GM21367 (cell line): Measurements from ENCODE around the gene EPB41L3.
"Not testable (repeated sequence)": the region's sequence is repeated elsewhere in the genome, so short reads cannot be mapped to it uniquely, and the experiment has no call there.

ENCODE experiments used
- ATAC-seq: cut with Tn5 transposase; IDR thresholded peaks from one replicate; pipeline ENCODE4 v1.9.1; 2021; ENCODE audit not compliant: unreplicated experiment

The EPB41L3 gene

DNA sequence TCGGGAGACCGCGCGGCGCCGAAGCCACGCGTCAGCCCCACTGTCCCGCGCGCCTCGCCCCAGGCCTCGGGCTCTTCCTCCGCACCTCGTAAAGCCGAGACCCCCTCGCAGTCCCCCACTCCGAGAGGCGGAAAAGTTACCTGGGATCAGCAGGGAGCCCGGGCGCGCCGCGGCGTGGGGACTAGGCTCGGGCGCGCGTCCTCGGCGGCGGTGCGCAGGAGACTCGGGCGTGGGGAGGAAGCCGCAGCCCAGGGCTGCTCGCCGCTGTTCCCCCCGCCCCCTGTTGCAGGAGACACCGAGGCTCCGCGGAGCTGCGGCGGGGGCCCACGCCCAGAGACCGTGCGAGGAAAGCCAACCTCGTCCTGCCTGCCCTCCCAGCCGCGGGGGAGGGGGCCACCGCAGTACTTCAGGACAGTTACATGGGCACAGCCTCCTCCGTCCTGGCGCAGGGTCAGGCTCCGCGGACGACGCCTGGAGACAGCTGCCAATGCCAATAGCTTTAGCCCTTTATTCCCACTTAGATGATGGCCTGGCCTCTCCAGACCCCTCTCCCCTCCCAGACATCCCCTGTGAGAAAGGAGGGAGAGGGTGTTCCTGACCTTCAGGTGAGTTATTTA, at the start of gene EPB41L3:
TSS of gene EPB41L3 (minus strand) at position 225 of the 617 bp plus-strand sequence. CDS start 54,814 bp downstream, outside the sequence.
- no peak for ATAC-seq

DNA sequence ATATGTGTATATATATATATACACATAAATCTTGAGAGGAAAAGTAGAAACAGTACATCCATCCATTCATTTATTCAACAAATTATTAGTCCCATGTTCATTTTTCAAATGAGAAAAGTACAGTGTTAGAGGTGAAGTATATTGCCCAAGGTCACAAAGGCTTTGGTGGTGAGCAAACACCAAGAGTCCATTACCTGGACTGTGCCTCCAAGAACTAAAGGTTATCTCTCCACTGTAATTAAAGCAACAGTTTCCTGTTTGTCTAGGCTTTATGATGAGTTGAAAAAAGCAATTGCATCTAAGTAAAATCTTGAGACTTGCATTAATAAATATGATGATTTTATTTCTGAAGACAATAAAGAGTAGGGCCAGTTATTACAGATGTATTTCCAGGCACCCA, 44.7 kb upstream of the EPB41L3 start:
- ATAC-seq, result no peak

DNA sequence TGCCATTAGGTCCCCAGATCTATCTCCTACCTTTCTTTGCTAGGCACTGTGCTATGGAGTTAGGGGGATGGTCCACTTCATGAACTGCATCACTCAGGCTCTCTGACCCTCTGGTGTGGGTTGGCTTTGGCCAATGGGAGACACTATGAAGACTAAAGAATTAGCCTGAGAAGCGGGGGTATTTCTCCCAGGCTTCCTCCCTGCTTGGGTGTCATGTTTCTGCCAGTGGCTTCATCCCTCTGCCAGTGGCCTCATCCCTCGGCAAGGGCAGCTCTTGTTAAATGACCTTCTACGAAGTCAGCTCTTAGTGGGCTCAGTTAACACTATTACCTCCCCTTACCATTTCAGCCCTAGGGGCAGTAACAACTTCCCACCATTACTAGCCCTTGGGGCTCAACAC, 41.9 kb upstream of the EPB41L3 start:
- no peak for ATAC-seq

DNA sequence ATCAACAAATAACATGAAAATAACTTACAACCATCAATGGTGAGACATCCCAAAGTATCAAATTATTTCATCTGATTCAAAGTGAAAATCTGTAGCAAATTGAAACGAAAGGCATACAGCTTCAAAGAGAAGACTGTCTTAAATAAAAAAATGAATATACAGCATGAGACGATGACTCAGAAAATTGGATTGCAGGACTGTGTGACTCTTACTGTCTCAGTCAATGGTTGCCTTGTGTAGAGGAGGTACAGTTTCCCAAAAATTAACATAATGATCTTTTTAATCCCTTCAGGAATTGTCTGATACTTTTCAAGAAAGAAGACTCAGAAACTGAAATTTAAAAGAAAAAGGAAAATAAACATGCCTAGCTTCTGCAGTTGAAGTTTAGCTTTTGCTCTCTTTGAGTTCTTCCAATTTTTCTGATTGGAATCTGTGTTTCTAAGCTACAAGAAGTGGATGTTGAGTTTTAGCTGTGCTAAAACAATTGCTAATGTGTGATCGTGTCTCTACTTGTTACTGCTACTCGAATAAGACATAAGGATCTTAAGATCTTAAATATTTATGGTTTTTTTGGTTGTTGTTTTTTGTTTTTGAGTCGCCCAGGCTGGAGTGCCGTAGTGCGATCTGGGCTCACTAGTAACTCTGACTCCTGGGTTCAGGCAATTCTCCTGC, 41.1 kb upstream of the EPB41L3 start:
- ATAC-seq, result no peak

DNA sequence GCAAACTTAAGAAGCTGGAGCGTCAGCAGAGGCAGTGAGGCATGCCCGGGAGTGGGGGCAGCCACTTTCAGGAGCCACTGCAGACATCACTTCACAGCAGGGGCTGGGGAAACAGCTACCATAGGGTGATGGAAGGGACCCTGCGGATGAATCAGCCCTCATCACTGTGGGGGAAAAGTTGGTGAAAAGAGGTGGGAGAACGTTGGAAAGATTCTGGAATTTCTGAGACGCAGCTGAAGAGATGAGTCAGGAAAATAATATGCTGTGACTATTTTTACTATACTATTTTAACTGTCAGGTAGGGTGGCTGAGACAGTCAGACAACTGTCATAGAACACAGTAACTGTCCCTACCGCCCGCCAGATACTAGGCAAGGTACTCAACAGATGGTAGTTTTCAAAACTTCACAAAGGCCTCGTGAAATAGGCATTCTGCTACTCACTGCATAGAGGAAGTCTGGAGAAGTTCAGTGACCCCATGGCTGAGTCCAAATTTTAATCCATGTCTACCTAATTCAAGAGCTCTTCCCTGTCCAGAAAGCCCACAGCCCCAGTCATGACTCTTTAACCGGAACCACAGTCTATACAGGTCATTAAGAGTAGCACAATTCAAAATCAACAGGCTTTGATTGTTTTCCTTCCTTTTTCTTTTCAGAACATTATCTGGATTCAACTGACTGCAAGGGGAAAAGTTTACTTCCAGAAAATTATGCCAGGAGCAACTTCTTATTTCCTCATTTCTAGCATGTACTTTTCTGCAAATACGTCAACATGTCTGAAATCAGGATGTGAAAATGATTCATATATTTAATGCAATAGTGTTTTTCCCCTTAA, 39.3 kb upstream of the EPB41L3 start:
- ATAC-seq, result no peak

DNA sequence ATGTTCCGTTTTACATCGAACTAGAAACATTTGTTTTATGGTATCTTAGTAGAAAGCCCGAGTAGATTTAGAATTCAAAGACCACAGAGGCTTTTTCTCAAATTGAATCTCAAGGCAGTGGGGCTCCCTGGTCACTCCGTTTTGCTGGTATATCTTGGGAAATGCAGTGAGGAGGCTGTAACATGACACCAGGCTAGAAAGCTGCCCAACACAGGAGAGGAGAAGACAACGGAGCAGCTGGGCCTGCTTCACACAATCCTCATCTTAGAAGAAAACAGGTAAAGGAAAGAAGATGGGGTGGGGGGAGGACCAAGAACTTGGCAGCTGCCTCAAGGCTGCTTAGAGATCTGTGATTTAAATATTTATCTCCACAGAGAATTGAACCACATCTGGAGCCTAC, 38.3 kb upstream of the EPB41L3 start:
- no peak for ATAC-seq

DNA sequence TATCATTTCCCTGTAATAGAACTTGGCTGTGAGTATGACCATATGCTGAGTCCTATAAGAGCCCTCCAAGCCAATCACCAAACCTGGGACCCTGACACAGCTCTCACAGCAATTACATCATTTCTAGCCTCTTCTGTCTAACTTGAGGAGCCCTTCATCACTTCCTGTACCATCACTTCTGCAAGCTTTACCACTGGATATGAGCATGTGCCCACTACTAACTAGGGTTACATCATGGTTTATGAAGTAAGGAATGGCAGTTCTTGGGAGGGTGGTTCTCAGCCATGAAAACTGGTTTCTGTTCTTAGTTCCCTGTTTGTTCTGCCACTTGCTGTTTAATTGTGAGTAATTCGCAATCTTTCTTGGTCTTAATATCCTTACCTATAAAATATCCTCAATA, 31.0 kb upstream of the EPB41L3 start:
- no peak for ATAC-seq

DNA sequence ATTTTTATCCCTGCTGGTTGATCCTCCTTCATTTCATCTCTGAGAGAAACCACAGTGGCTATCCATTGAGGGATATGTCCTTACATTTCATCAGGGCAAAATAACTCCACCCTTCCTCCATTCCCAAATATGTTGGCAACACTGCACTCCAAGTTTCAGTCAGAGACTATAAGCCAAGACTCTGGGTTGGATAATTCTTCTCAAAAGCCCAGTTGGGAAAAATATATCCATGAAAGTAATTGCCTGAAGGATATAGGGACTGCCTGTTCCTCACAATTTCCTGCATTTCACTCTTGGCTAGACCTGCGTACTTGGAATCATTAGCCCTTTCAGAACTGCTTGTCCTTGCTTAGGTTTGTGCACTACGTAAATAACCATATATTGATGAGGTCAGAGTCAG, 27.9 kb upstream of the EPB41L3 start:
- no peak for ATAC-seq

DNA sequence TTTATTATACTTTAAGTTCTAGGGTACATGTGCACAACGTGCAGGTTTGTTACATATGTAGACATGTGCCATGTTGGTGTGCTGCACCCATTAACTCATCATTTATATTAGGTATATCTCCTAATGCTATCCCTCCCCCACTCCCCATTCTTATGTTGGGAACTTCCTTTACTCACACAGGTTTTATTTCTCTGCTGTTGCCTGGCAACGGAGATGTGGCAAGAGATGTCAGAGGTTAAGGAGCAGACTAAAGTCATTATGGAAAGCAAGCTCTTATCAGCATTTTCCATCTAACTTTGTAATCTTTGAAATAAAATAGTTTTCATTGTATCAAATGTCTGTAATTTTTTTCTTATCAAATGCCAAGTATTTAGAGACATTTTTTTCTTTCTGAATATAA, 26.8 kb upstream of the EPB41L3 start:
- ATAC-seq, result not testable (repeated sequence)

DNA sequence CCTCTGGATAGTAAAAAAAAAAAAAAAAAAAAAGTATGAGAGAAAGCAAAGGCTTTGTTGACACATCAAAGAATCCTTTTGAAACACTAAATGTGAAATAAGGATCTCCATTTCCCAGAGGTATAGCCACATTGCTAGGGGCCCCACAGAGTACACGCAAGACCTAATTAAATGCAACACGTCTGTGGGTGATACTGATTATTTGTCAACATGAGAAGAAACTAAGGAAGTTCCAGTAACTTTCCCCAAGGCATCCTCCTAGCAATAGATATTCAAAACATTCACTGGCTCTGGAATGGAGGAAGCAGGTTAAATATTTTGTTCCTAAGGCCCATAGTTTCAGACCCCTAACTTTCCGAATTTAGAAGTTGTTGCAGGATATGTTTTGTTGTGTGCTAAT, 24.6 kb upstream of the EPB41L3 start:
- no peak for ATAC-seq

DNA sequence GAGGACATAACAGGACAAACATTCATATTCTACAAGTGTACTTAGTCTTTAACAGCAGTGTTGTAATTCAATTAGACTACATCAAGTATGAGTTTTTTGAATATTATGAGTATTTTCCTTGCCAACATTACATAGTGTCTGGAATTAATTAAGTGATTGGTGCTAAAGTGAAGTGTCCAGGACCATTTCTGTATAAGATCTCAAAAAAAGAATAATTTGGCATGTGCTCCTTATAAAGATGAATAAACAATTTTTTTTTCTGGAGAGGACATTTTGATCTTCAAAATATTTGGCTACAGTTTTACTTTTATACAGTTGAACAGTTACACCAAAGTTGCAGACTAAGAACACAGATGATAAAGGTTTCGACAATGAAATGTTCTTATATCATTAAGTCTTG, 15.1 kb upstream of the EPB41L3 start:
- ATAC-seq, result no peak

DNA sequence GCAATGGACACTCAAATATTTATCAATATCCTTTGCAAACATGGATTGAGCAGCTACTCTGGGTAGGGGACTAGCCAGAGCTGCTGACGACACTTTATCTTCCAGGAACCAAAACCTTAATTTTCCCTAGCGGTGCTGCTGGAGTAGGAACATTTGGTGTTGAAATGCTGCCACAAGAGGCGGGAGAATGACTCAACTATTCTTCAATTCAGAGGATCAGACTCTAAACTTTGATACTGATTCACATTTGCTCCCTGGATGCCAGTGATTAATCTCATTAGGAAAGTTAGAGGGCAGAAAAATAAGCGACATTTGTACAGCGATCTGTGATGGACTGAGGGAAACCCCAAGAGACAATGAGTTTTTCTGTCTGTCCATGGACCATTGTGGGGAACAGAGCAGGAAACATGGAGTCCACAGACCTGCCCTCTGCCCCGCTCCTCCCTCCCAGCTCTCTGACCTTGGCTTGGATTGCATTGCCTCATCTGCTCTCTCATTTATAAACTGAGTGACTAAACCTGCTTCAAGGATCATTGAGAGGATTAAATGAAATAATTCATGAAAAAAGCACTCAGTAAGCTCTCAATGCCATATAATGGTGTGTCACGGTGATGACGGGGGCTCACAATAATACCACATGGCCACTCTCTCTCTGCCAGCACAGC, 12.6 kb upstream of the EPB41L3 start:
- no peak for ATAC-seq

DNA sequence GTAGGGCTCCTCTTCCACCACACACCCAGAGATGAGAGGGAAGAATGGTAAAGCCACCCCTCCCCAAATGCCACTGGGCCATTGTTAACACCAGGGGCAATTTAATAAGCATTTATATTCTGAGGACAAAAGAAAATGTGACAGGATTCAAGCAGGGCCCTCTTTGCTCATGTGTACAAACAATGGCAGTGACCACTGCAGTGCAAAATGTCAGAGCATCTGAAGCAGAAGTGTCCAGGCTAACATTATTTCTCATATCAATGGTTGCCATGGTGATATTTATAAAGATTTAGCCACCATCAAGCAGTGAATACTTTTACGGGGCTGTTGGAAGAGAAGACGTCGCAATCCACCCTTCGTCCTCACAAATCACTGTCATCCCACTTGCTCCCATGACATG, 10.8 kb upstream of the EPB41L3 start:
- no peak for ATAC-seq

DNA sequence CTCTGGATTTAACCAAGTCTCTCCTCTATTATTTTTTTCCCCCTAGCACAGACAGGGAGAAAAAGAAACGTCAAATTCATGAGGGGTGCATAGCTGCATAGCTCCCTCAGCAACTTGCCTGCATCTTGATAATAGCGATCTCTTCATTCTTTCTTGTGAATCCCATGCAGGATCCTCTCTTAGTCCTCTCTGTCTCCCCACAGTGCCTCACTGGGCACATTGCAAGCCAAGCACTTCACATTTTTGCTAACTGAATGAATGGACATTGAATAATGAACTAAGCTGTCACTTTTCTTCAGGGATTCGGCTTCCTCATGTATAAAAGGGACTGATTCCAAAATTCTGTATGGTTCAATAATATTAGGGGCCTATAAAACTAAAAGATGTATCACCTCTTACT, 2.9 kb upstream of the EPB41L3 start:
- no peak for ATAC-seq

DNA sequence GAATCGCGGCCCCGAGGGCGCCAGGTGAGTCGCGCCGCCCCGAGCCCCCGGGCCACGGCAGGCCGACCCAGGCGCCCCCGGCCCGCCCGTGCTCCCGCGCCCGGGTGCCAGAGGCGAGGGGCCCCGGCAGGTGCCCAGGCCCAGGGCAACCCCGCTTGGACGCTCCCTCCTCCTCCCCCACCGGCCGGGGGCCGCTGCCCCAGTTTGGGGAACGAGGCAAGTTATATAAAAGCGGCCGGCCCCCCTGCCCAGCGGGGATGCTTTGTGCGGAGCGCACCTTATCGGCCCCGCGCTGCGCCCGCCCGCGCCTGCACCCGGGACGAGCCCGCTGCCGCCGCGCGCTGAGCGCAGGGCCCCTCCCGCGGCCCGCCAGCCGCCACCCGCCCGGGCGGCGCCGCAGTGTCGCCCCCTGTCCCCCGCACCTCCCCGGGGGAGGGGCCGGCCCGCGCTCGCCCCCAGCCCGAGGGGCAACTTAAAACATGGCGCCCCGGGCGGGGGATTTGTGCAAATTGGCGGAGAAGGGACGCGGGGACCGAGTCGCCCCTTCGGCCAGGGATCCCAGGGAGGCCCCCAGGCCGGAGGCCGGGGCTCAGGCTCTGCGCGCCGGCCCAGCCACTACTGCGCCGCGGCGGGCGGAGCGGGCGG, 639 bp downstream of the EPB41L3 start:
- no peak for ATAC-seq

DNA sequence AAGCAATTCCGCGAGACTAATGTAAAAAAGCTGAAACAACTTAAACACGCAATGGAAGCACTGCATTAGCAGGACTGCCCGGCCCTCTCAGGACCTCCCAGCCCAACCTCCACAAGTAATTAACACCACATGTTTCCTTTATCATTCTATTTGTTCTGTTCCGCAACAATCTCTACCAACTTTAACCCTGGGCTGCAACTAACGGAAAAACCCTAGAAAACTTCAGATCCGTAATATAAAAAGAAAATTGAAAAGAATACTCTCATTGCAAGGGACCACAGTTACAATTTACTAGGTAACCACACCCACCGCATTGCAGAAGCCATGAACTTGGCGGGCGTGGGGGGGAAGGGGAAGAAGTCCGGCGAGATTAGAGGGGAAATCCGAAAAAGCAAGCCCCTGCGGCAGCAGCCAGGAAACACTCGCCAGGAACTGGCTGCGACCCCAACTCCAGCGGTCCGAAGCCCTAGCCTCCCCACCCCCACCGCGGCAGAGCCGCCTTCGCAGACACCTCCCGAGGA, 1.2 kb downstream of the EPB41L3 start:
- no peak for ATAC-seq

DNA sequence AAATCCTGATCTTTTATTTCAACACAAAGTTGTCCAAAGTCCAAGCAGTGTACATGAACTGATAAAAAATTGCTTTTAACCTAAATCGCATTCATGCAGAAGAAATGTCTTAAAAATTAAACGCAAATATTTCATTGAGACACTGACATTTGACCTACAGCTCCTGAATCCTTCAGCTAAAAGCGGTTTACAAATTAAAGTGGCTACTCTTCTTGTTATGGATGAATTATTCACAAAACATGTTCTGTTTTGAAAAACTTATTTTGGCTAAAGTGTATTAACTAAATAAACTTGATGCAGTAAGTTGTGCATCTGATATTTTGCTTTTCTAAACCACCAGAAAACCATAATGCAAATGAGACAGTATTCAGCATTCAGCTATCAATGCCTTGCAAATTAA, 2.2 kb downstream of the EPB41L3 start:
- no peak for ATAC-seq

DNA sequence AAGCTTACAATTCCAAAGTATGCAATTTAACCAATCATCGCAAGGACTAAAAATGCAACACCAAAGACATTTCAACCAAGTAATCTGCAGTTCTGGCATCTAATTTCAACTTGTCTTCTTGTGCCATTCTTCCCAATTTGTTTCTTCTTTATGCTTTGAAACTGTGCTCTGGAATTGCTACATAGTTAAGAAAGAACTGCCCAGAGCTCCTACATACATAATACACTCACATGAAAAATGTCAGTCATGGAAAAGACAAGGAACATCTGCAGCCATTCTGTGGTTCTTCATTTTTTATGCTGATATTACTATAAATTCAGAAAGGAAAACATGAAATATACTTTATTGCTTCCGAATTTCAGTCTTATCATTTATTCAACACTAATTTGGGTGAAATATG, 4.4 kb downstream of the EPB41L3 start:
- no peak for ATAC-seq

DNA sequence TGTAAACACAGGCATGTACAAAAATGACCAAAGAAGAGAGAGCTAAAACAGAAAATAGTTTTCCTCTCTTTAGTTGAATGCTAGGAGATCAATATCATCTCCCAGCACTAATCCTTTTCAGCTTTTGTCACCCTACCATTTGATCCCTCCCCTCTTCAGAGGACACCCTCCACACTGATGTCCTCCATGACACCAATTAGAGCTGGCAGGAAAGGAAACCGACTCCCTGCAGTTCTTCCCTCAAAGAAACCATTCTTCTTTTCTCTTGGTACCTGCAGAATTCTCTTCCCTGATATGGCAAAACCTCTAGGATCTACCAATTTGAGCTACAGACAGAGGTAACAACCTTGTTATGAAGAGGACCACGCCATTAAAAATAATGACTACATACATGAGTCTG, 5.3 kb downstream of the EPB41L3 start:
- no peak for ATAC-seq

DNA sequence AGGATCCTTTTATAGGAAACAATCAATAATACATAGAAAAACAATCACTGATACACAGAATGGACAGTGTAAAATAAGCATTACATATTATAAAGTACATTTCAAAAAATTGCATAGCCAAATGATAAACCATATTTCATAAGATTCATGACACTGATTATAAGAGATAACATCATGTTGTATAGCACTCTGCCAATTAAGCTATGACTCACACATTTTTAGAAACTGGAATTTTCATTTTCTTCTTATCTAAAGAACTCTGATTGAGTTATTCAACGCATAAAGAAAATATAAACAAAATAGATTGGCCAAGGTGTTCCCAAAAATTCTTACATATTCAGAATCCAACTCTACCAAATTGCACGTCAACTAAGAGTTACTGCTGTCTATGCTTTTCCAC, 5.9 kb downstream of the EPB41L3 start:
- ATAC-seq, result no peak

DNA sequence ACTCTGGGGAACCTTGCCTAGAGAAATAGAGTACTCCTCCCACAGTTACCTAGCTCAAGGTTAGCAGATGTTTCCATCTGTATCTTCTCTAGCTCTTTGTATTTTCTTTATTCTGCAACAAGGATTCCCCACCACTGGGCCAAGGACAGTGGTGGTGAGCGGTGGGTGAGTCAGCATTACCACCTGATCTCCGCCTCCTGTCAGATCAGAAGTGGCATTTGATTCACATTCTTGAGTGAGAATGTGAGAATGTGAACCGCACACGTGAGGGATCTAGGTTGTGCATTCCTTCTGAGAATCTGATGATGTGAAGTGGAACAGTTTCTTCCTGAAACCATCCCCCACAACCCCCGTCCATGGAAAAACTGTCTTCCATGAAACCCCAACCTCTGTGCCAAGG, 9.0 kb downstream of the EPB41L3 start:
- no peak for ATAC-seq
